Stromal cell of bone marrow (primary cell): ENCODE data around the gene ENPP3.
A peak's percentile ranks its signal among the peaks of the same experiment; 100 is the strongest.

Source experiments
- DNase-seq: peaks from one replicate; pipeline ENCODE4 v3.0.0-alpha.2; 2012; ENCODE audit warnings: low read depth

Gene ENPP3

GRCh38 chr6:131636880-131637792 lies at the start of gene ENPP3:
Gene ENPP3 (plus strand): TSS chr6:131637302. CDS start chr6:131637385, 83 bp downstream.
- peak; percentile 12 for DNase-seq

GRCh38 chr6:131587909-131588308 lies 49.2 kb upstream of the ENPP3 start:
- DNase-seq, result no peak

- no peak for DNase-seq
Measured at GRCh38 chr6:131588643-131589042, 48.5 kb upstream of the ENPP3 start.

DNA sequence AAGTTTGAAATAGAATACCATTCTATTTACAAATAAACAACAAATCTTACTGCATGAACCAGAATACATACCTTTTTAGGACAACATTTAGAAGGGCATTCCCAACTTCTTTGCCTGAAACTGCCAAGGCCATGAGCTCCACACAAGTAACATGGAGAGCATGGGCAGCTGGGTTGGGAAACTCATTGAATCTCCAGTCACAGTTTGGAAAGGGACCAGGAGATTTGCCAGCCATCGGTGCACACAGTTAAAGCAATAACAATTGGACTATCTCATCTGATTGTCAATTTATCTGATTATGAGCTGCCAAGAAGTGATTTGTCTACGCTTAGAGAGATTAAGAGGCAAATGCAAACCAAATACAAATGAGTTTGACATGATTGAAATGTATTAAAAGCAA lies 44.2 kb upstream of the ENPP3 start:
- no peak for DNase-seq

DNA sequence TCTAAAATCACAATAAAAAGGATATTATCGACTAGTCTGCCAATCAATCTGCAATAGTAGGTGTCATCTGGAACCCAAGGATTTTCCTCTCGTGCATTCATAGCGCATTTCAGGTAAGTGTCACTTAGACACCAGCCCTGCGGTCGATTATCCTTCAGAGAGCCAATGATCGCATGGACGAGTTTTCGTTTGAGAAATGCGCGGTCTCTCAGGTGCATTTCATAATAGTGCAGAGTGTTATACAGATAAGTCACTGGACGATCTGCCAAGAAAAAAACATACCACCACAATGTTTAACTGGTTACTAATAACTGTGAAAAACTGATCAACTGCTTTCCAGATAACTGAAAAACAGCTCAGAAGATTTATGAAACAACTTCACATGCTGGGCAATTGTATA lies 43.0 kb upstream of the ENPP3 start:
- DNase-seq, result no peak

DNA sequence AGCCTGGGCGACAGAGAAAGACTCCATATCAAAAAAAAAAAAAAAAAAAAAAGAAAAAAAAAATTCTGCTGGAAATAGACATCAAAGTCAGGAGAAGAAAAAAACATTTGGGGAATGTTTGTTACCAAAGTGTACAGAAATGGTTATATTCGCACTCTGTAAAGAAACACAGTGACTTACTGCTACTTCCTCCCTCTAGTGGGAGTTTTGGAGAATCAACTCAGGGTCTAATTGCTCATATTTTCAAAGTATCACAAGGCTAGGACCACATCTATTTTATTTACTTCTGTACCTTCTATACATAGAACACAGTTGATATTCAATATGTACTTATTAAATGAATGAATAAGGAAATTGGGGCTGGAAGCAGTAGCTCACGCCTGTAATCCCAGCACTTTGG lies 39.7 kb upstream of the ENPP3 start:
- DNase-seq, result no peak

DNA sequence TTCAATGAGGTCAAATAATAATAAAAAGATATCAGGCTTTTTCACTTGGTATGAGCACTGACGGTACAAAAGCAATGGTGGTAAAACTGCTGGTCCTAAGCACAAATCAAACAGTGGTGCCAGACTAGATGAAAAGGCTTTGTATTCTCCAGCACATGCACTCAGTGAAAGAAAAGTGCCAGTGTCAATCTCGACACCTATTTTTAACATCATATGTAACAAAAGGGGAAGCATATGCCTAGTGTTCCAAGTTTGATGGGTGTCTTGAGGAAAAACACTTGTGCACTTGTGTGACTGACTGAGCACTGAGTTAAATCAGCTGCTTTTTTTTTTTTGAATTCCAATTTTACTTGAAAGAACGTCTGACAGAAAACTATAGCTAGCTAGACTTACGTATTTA lies 36.4 kb upstream of the ENPP3 start:
- no peak for DNase-seq

DNA sequence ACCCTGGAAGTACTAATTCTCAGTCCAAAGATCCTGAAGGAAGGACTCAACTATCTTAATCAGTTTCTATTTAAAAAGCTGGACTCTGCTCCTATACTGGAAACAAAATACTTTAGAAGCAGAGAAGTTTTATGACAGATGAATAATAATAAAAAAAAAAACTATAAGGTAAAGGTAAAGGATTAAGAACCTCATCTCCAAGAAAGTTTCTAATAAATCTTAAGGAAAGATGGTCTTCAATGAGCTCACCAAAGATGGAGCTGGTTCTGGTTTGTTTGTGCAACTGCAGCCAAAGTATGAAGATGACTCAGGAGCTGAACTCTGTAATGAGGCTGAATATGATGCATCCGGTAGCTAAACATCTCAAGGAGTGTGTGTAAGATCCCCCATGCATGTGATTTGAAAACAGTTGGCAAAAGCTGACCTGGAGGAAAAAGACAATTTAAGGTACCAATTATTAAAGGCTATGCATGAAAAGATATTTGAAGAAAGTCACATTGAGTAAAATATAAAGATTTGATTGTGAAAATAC lies 34.3 kb upstream of the ENPP3 start:
- peak; percentile 83 for DNase-seq

DNA sequence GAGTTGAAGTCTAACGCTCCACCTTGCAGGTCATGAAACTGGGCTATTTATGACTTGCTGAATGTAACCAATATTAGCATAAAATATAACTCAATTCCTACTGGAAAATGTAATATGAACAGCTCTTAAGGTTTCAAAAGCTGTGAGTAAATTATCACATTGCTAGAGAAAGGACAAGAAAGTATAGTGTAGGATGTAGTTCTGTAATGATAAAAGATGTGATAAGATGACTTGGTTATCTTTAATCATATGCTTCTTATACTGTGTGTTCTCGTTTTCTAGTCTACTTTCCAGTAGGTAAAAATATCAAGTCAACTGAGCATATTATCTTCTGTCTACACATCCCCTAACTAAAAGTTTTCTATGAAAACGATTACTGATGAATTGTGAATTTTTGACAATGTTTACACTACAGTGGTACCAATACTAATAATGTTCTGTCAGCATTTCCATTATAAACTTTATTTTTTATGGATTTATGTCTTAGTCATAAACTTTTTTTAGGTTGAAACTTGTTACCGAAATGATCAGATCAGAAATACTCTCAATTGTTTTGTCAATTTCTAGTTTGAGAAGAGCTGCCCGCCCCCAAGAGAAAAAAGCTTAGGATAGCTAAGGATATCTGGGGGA lies 23.7 kb upstream of the ENPP3 start:
- DNase-seq, result no peak

- no peak for DNase-seq
Measured at GRCh38 chr6:131615275-131615674, 21.8 kb upstream of the ENPP3 start.

DNA sequence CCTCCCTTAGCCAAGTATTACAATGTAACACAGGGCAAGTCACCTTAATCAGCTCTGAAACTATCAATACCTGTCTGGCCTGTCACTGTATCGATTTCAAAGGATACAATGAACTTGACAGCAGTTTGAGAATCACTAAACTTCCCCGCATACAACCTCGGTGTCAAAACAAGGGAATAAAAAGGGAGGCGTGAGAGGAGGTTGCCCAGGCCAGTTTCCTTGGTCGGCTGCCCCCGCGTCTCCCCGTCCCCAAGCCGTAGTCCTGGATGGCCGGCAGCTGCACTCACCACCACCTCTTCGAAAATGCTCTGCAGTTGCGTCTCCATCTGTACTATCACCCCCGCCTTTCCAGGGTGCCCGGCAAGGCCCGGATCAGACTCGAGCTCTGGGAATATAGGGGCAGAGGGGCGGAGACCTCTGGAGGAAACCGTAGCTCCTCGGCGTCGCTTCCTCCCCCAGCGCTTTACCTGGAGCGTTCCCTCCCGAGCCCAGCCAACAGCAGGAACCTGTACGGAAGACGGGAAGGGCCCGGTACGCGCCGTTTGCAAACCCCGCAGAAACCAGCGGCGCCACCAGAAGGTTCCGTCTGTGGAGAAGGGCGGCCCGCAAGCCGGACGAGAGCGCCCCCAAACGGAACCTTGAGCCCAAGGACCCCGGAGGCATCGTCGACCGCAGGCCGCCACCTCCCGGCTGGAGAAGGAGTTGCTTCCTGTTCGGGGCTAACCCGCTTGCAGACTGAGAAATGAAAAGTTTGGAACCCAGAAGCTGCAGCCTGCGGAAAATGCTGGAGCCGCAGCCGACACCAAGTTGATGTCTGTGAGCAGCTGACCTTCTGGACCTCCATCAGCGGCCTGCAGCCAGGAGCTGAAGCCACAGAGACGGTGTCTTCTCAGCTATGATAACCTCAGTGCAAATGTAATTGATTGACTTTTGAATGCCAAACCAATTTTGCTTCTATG lies 9.1 kb upstream of the ENPP3 start, which contains the start of gene MED23:
Gene MED23, minus strand, starts transcription at position 519 of the 959 bp plus-strand sequence. Its CDS starts 193 bp downstream, at position 326.
- peak; percentile 83 for DNase-seq

DNA sequence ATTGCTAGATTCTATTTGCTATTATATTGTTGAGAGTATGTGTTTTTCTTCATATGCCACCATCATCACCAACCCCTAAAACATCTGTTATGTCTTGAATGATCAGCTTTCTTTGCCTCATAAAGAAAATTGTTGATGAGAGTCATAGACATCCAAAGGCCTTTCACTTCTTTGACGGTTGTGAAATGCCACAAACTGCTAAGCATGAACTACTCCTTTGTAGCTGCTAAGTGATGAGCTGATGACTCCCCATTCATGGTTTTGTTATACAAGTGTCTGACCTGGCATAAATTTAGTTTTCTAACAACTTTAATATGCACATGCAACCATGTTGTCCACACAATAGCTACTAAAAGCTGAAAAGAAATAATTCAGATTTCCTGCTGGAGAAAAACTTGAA lies 8.4 kb upstream of the ENPP3 start:
- DNase-seq, result peak; percentile 8

GRCh38 chr6:131629651-131630050 lies 7.5 kb upstream of the ENPP3 start:
- no peak for DNase-seq

DNA sequence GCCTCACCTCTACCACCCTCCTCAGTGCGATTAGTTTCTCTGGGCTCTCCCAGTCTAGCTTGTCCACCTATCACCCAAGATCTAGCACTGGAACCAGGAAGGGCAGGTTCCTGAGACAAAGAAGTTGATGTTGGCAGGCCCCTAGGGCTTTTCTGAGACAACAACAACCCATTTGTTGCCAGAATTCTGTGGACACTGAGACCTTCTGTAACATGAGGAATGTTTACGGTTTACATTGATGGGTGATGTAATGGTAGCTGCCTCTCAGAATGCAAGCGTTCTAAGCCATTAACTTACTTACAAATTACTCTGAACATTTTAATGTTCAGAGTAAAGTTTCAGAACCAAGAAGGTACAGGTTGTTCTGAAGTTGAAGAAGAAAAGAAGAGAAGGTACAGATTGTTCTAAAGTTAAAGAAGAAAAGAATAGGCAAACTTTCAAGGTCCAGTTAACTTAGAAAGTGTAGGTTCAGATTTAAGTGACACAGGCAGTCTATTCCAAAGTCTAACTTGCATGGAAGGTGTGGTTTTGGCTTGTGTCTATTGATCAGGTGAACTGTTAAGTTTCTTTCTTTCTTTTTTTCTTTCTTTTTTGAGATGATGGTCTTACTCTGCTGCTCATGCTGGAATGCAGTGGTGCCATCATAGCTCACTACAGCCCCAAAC lies 5.3 kb upstream of the ENPP3 start:
- no peak for DNase-seq

GRCh38 chr6:131635384-131636340 lies 1.4 kb upstream of the ENPP3 start:
- DNase-seq, result no peak

- no peak for DNase-seq
Measured at GRCh38 chr6:131638013-131638412, 911 bp downstream of the ENPP3 start.

- no peak for DNase-seq
Measured at GRCh38 chr6:131640100-131640499, 3.0 kb downstream of the ENPP3 start.

GRCh38 chr6:131640576-131640975 lies 3.5 kb downstream of the ENPP3 start:
- no peak for DNase-seq

DNA sequence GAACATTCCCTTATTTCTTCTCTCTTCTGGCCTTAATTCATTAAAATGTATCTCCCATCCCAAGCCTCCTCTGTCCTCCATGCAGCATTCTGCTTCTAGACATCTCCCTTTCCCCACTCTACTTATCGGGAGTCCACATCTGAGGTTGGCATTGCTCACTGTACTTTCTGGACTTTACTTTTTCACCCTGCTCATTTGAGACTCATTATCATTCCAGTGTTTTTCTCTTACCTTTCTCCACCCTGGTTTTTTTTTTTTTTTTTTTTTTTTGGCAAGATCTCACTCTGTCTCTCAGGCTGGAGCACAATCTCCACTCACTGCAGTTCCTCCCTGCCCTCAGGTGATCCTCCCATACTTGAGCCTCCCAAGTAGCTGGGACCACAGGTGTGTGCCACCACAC lies 4.5 kb downstream of the ENPP3 start:
- DNase-seq, result no peak

GRCh38 chr6:131642565-131642964 lies 5.5 kb downstream of the ENPP3 start:
- DNase-seq, result no peak
